Neuronal stem cell (in vitro differentiated cells): ENCODE measurements around the gene GAS7.
"Not testable (repeated sequence)": the region's sequence is repeated elsewhere in the genome, so short reads cannot be mapped to it uniquely, and the experiment has no call there.

Experiments
- DNase-seq: peaks from one replicate; pipeline ENCODE4 v3.0.0-alpha.2; 2013; ENCODE audit warnings: low spot score
- H2AFZ ChIP-seq: one replicate; pipeline ENCODE4 v1.6.1; 2013; ENCODE audit warnings: mild to moderate bottlenecking, low read length, inconsistent platforms
- H2AK5ac ChIP-seq: 2 replicates; pipeline ENCODE4 v1.6.1; 2013; ENCODE audit warnings: low read depth, mild to moderate bottlenecking, inconsistent platforms, low read length, moderate library complexity, mixed read lengths
- H2BK120ac ChIP-seq: 2 replicates; pipeline ENCODE4 v1.6.1; 2013; ENCODE audit warnings: low read depth, mild to moderate bottlenecking, inconsistent platforms, low read length, moderate library complexity, mixed read lengths
- H2BK12ac ChIP-seq: one replicate; pipeline ENCODE4 v1.6.1; 2013; ENCODE audit warnings: low read length, inconsistent platforms
- H2BK15ac ChIP-seq: 2 replicates; pipeline ENCODE4 v1.6.1; 2013; ENCODE audit warnings: mild to moderate bottlenecking, low read length, inconsistent platforms, mixed read lengths
- H2BK5ac ChIP-seq: one replicate; pipeline ENCODE4 v1.6.1; 2013; ENCODE audit warnings: inconsistent platforms, mild to moderate bottlenecking, low read length, moderate library complexity
- H3K14ac ChIP-seq: one replicate; pipeline ENCODE4 v1.6.1; 2013; ENCODE audit warnings: low read length, inconsistent platforms
- H3K18ac ChIP-seq: 2 replicates; pipeline ENCODE4 v1.6.1; 2013; ENCODE audit warnings: low read length, inconsistent platforms
- H3K23ac ChIP-seq: 2 replicates; pipeline ENCODE4 v1.6.1; 2013; ENCODE audit warnings: low read depth, mild to moderate bottlenecking, mixed read lengths, low read length, inconsistent platforms; ENCODE audit not compliant: poor library complexity
- H3K27ac ChIP-seq: replicated peaks from 3 replicates; pipeline ENCODE4 v1.5.1; 2013; ENCODE audit warnings: low read length, inconsistent platforms
- H3K27me3 ChIP-seq, 3 experiments: 2 replicates each; pipeline ENCODE4 v1.6.1; 2013; ENCODE audit warnings: low read length in 3 of 3, mild to moderate bottlenecking in 2 of 3, inconsistent platforms in 1 of 3, low read depth in 1 of 3, mixed read lengths in 1 of 3, moderate library complexity in 1 of 3; ENCODE audit not compliant: control insufficient read depth in 3 of 3, insufficient read depth in 3 of 3
- H3K36me3 ChIP-seq, 2 donors: replicated peaks in 1 of 2; 2 replicates each; pipeline ENCODE4 v1.6.1; 2013; ENCODE audit warnings: low read length in 2 of 2; ENCODE audit not compliant: control insufficient read depth in 2 of 2, insufficient read depth in 2 of 2
- H3K4ac ChIP-seq: 2 replicates; pipeline ENCODE4 v1.6.1; 2013; ENCODE audit warnings: inconsistent platforms, mild to moderate bottlenecking, low read length, moderate library complexity
- H3K4me1 ChIP-seq, 2 donors: 1 replicate in 1 of 2; 2 replicates in 1 of 2; pipeline ENCODE4 v1.6.1; 2013; ENCODE audit warnings: low read length in 2 of 2, low read depth in 1 of 2; ENCODE audit not compliant: control insufficient read depth in 2 of 2, insufficient read depth in 1 of 2
- H3K4me2 ChIP-seq: one replicate; pipeline ENCODE4 v1.6.1; 2013; ENCODE audit warnings: mild to moderate bottlenecking, low read length, inconsistent platforms; ENCODE audit not compliant: insufficient read depth, poor library complexity, severe bottlenecking
- H3K4me3 ChIP-seq, 2 donors: 2 replicates each; pipeline ENCODE4 v1.5.1; 2013; ENCODE audit warnings: low read length in 2 of 2, mild to moderate bottlenecking in 2 of 2, inconsistent platforms in 1 of 2, moderate library complexity in 1 of 2
- H3K79me1 ChIP-seq: one replicate; pipeline ENCODE4 v1.6.1; 2013; ENCODE audit warnings: low read depth, mild to moderate bottlenecking, inconsistent platforms, low read length, moderate library complexity
- H3K9ac ChIP-seq: one replicate; pipeline ENCODE4 v1.6.1; 2013; ENCODE audit warnings: mild to moderate bottlenecking, low read depth, low read length, inconsistent platforms; ENCODE audit not compliant: poor library complexity
- H3K9me3 ChIP-seq, 2 donors: replicated peaks in 1 of 2; 2 replicates each; pipeline versions ENCODE3 to v1.6.1; 2013; ENCODE audit warnings: low read length in 2 of 2, mild to moderate bottlenecking in 2 of 2, inconsistent platforms in 1 of 2, low read depth in 1 of 2, mixed read lengths in 1 of 2, moderate library complexity in 1 of 2; ENCODE audit not compliant: control insufficient read depth in 2 of 2, insufficient read depth in 1 of 2
- H4K8ac ChIP-seq: one replicate; pipeline ENCODE4 v1.6.1; 2013; ENCODE audit warnings: low read depth, mild to moderate bottlenecking, inconsistent platforms, low read length, moderate library complexity
- H4K91ac ChIP-seq: one replicate; pipeline ENCODE4 v1.6.1; 2013; ENCODE audit warnings: low read length, low read depth, mild to moderate bottlenecking, inconsistent platforms; ENCODE audit not compliant: poor library complexity
- WGBS, 2 donors: extraction: QIAGEN DNeasy Blood & Tissue Kit; methylation state at CpG; one replicate each; pipeline ENCODE4 v1.1.7; 2013; ENCODE audit warnings: missing lambda C conversion rate in 2 of 2, mixed read lengths in 1 of 2; ENCODE audit not compliant: insufficient read length in 2 of 2, insufficient replicate concordance in 1 of 2; ENCODE audit errors: extremely low coverage in 2 of 2; 5-methylcytosine and 5-hydroxymethylcytosine counted together

Gene GAS7

GRCh38 chr17:10095295-10095694 lies 103.1 kb downstream of the GAS7 start:
- H3K79me1 ChIP-seq, H3K4me1 ChIP-seq, H3K23ac ChIP-seq, H3K14ac ChIP-seq, H3K9me3 ChIP-seq, H3K18ac ChIP-seq, H2AFZ ChIP-seq, DNase-seq, H3K4me3 ChIP-seq, H2BK12ac ChIP-seq, H4K91ac ChIP-seq, H3K36me3 ChIP-seq, H2BK15ac ChIP-seq, H3K27ac ChIP-seq, H3K4me2 ChIP-seq, H4K8ac ChIP-seq, H2AK5ac ChIP-seq, H3K9ac ChIP-seq, H3K4ac ChIP-seq, H2BK5ac ChIP-seq, H2BK120ac ChIP-seq, H3K27me3 ChIP-seq: not testable (repeated sequence)
- no CpG with 5 or more reads among the region's 8 CpGs for WGBS, 2 donors

GRCh38 chr17:10094797-10095196 lies 103.6 kb downstream of the GAS7 start:
- H3K27ac ChIP-seq, result no peak overlapping the region
- no peak overlapping the region for H3K14ac ChIP-seq
- H2BK5ac ChIP-seq, result no peak overlapping the region
- WGBS, 2 donors, result no CpG with 5 or more reads among the region's 8 CpGs
- no peak overlapping the region for H3K4me3 ChIP-seq
- no peaks in the 10 kb centered on the region for H3K36me3 ChIP-seq
- H3K9me3 ChIP-seq, result no peaks in the 10 kb centered on the region
- no peak overlapping the region for H2AFZ ChIP-seq
- H2AK5ac ChIP-seq, result no peak overlapping the region
- no peak overlapping the region for H3K4me2 ChIP-seq
- no peak overlapping the region for H2BK12ac ChIP-seq
- H4K91ac ChIP-seq, result no peak overlapping the region
- H3K4ac ChIP-seq, result no peak overlapping the region
- no peaks in the 10 kb centered on the region for H3K4me1 ChIP-seq
- no peaks in the 10 kb centered on the region for H3K79me1 ChIP-seq
- H3K18ac ChIP-seq, result no peak overlapping the region
- H3K27me3 ChIP-seq, result no peaks in the 10 kb centered on the region
- DNase-seq, result no peak
- H2BK15ac ChIP-seq, result no peak overlapping the region
- H4K8ac ChIP-seq, result no peak overlapping the region
- H3K9ac ChIP-seq, result no peak overlapping the region
- no peak overlapping the region for H2BK120ac ChIP-seq
- no peak overlapping the region for H3K23ac ChIP-seq

GRCh38 chr17:10092595-10092994 lies 105.8 kb downstream of the GAS7 start:
- DNase-seq, result no peak
- Histone ChIP-seq H3K27ac (no peak overlapping the region), H3K36me3 (no peaks in the 10 kb centered on the region), H3K27me3 (no peaks in the 10 kb centered on the region), H2BK120ac (no peak overlapping the region), H4K91ac (no peak overlapping the region), H3K9me3 (no peaks in the 10 kb centered on the region), H2AFZ (no peak overlapping the region), H3K79me1 (no peaks in the 10 kb centered on the region), H3K4me3 (no peak overlapping the region), H3K18ac (no peak overlapping the region), H4K8ac (no peak overlapping the region), H3K14ac (no peak overlapping the region), H3K4me2 (no peak overlapping the region), H3K9ac (no peak overlapping the region), H2BK12ac (no peak overlapping the region), H3K23ac (no peak overlapping the region), H2AK5ac (no peak overlapping the region), H3K4me1 (no peaks in the 10 kb centered on the region), H2BK15ac (no peak overlapping the region), H2BK5ac (no peak overlapping the region), H3K4ac (no peak overlapping the region)
- no CpG with 5 or more reads among the region's 2 CpGs for WGBS, 2 donors

GRCh38 chr17:10091046-10091445 lies 107.4 kb downstream of the GAS7 start:
- Histone ChIP-seq H3K4me3 (no peak overlapping the region), H3K27ac (no peak overlapping the region), H3K36me3 (no peaks in the 10 kb centered on the region), H3K4me1 (peaks cover 0 to 4% of the 10 kb centered on the region in 2 donors), H3K4ac (no peak overlapping the region), H4K91ac (no peak overlapping the region), H3K9me3 (no peaks in the 10 kb centered on the region), H3K4me2 (no peak overlapping the region), H2BK120ac (no peak overlapping the region), H2AFZ (no peak overlapping the region), H2BK15ac (no peak overlapping the region), H3K79me1 (no peaks in the 10 kb centered on the region), H2AK5ac (no peak overlapping the region), H2BK12ac (no peak overlapping the region), H3K9ac (no peak overlapping the region), H3K27me3 (no peaks in the 10 kb centered on the region), H4K8ac (no peak overlapping the region), H2BK5ac (no peak overlapping the region), H3K14ac (no peak overlapping the region), H3K23ac (no peak overlapping the region), H3K18ac (peak overlapping the region; percentile 1)
- DNase-seq, result no peak
- no CpG with 5 or more reads among the region's 5 CpGs for WGBS, 2 donors
